Activated T-helper 1 cell treated with Interleukin-2 at 50 U/mL for 16 hours (primary cell): ENCODE measurements around the gene STRADA.

Experiments
- DNase-seq: peaks from one replicate; pipeline ENCODE4 v3.0.0-alpha.2; 2020; ENCODE audit warnings: low read depth

STRADA gene

DNA sequence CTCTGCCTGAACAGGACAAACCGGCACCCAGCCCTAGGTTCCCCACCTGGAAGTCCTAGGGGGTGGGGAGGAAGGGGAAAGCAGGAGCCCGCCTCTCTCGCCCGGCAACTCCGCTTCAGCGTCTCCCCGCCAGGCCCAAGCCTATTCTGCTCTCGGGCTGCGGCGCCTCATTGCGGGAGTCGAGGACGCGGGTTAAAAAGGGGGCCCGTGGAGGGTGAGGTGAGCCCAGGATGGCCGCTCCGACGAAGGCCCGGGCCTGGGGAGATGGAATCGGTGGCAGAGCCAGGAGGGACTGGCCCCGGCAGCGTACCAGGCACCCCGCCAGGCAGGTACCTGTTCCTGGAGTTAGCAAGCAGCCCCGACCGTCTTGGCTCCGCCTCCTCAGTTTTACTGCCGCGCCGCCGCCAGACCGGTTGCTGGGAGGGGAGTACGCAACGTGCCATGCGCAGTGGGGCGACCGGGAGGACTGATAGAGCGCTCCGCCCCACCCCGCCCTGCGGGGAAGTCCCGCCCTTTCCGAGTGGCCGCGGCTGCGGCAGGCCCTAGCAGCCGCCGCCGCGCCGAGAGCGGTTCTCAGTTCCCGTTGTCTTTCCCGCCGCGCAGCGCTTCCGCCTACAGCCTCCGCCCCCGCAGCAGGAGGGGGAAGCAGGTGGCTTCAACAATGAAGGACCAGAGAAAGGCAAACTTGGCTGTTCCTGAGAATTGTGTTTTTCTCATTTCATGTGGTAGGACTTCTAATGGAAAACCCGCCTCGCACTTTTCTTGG lies at the start of gene STRADA:
Gene STRADA (minus strand): TSS at position 392 of the 766 bp plus-strand sequence. CDS start 13,430 bp downstream, outside the sequence.
- DNase-seq: peak; percentile 99

DNA sequence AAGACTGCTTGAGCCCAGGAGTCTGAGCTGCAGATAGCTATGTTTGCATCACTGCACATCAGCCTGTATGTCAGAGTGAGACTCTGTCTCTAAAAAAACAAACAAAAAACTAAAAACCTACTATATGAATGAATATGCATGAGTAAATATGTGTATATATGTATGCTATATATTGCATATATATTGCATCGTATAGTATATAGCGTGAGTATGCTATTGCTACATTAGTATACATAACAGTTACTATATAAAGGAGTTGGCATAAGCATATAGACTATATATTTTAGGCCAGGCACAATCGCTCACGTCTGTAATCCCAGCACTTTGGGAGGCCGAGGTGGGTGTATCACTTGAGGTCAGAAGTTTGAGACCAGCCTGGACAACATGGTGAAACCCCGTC lies 48.5 kb upstream of the STRADA start:
- DNase-seq: no peak

GRCh38 chr17:63786971-63787711 lies 45.5 kb upstream of the STRADA start:
- no peak for DNase-seq

DNA sequence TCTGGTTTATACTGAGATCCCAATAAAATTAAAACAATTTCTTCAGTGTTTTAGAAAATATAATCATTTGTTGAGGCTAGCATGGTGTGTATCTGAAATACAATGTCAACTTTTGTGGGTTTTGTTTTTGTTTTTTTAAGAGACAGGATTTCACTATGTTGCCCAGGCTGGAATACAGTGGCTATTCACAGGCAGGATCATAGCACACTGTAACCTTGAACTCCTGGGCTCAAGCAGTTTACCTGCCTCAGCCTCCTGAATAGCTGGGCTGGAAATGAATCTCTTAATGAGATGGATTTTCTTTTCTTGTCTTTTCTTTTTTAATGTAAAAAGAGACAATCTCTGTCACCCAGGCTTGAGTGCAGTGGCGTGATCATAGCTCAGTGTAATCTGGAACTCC lies 44.5 kb upstream of the STRADA start:
- no peak for DNase-seq

DNA sequence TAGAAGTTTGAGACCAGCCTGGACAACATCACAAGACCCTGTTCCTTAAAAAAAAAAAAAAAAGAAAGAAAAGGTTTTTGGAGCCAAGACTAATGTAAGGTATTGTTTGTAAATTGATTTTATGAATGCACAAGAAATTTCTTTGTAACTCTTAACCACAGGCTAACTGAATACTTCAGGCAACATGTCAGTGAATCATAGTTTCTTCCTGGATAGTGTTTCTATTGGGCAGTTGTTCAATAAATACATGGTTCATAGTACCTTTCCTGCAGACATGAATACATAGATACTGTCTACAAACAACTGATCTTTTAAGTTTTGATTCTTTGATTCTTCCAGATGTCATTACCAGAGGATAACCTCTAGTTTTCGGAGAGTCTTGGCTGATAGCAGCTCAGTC lies 44.0 kb upstream of the STRADA start:
- no peak for DNase-seq

DNA sequence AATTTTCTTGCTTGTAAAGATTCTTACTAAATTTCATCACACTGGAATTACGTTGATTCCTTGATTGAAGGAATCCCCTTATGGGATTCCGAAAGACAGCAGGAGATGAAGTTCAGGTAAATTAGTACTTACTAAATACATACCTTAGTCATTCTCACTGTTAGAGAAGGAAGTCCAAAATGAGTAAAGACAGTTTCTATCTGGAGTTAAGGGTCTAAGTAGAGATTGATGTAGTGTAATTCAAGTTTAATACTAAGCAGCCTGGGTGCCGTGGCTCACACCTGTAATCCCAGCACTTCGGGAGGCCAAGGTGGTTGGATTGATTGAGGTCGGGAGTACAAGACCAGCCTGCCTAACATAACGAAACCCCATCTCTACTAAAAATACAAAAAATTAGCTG lies 41.9 kb upstream of the STRADA start:
- no peak for DNase-seq

- DNase-seq: no peak
These were observed 39.3 kb upstream of the STRADA start for GRCh38 chr17:63780928-63781327.

GRCh38 chr17:63780507-63780906 lies 38.9 kb upstream of the STRADA start:
- no peak for DNase-seq

DNA sequence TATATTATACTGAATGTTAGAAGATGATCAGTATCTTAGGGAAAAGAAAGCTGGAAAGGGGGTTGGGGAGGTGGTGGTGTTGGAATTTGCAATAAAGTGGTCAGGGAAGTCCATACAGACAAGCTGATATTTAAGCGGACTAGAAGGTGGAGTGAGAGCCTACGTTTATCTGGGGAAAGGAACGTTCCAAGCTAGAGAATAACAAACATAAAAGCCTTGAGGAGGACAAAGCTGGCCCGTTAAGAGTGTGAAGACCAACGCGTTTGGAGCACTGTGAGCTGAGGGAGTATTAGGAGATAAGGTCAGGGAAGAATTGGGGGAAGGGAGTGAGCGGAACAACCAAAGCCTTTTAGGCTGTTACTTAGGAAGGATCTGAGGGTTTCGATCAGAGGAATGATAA lies 33.8 kb upstream of the STRADA start:
- DNase-seq: no peak

- DNase-seq: no peak
These were observed 33.3 kb upstream of the STRADA start for GRCh38 chr17:63774969-63775265.

DNA sequence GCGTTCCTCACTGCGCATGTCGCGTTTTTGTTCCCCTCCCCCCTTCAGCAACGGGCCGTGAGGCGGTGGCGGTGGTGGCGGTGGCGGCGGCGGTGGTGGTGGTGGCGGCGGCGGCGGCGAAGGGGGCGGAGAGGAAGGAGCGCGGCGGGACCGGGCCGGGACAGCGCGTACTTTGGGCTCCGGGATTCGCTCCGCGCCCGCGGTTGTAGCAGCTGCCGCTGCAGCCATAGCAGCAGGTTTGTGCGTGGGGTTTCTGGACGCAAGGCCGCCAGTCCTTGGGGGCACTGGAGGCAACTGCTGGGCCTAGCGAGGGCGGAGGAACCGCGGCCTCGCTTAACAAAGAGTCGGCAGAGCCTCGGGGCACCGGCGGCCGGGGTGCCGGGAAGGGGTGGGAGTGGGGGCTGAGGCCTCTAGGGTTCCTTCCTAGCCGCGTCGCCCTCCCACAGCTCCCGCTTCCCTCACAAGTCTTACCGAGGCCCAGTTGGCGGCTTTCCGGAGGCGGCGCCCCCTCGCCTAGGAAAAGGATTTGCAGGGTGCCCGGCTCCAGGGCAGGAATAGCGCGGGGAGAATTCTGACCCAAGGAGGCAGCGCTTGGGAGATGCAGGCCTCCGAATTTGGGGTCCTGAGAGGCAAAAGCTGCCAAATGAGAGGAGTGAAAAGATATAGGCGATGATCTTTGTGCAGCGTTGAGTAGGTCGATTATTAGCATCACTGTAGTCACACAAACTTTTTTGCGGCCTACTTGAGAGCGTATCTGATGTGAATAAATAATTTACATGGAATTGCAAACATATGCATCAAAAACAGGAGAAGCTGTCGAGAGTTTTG lies 32.8 kb upstream of the STRADA start, which contains the start of gene DDX42:
Gene DDX42 (plus strand): TSS at position 30 of the 828 bp plus-strand sequence. CDS start 12,880 bp downstream, outside the sequence.
- peak; percentile 84 for DNase-seq

GRCh38 chr17:63773272-63774140 lies 31.9 kb upstream of the STRADA start, which contains the start of gene CCDC47:
TSS of gene CCDC47 (minus strand) at chr17:63773597. CDS start at chr17:63766175, 7,422 bp downstream.
- DNase-seq: peak; percentile 98

GRCh38 chr17:63772801-63773271 lies 31.2 kb upstream of the STRADA start:
- no peak for DNase-seq

DNA sequence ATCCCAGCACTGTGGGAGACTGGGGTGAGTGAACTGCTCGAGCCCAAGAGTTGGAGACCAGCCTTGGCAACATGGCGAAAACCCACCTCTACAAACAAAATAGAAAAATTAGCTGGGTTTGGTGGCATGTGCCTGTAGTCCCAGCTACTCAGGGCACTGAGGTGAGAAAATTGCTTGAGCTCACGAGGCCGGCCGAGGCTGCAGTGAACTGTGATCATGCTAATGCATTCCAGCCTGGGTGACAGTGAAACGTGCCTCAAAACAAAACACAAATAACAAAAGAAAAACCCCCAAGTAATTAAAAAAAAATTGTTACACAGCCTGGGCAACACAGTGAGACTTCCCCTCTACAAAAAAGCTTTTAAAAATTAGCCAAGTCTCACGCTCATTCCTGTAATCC lies 26.8 kb upstream of the STRADA start:
- no peak for DNase-seq

GRCh38 chr17:63766754-63767153 lies 25.2 kb upstream of the STRADA start:
- no peak for DNase-seq

DNA sequence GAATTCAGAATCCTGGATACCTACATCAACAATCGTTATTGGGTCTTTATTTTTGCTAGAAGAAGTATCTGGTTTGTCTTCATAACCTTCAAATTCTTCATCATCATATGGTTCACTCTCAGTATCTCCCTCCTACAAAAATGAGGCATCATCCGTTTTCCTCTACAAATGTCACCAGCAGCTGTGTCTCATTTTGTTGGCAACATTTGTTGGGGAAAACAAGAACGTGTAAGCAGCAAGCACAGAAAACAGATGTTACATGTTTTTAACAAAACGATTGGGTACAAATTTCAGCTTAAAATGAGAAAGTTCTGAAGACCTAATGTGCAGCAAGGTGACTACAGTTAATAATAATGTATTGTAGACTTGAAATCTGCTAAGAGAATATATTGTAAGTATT lies 23.1 kb upstream of the STRADA start:
- no peak for DNase-seq

- no peak for DNase-seq
These were observed 20.8 kb upstream of the STRADA start for GRCh38 chr17:63762161-63763078.

- DNase-seq: no peak
These were observed 19.4 kb upstream of the STRADA start for GRCh38 chr17:63760771-63761539.

DNA sequence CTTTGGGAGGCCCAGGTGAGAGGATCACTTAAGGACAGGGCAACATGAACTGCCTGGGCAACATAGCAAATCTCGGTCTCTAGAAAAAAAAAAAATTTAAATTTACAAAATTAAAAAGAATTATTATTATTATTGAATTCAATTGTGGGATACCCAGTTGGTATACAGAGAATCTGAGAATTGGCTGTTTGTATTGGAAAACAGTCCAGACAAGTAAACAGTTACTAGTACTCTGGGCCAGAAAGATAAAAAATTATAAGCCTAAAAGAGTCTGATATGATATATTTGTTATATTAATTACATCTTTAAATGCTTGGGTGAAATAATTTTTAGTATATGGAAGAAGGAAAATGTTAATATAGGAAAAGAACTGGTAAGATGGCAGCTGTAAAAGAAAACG lies 16.8 kb upstream of the STRADA start:
- no peak for DNase-seq

DNA sequence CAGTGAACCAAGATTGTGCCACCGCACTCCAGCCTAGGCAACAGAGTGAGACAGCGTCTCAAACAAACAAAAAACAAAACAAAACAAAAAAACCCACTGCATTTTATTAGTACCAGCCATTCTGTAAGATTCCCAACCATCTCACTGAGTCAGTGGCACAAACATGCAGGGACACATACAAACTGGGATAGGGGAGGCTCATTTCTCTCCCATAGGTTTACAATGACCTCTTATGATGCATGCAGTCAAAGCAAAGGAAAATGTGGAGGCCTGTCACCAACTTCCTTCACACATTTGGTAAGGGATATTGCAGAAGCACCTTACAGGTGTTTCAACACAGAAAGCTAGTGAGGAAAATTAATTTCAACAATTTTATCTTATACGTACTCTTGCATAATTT lies 12.4 kb upstream of the STRADA start:
- DNase-seq: no peak
